ENCODE measurements around the gene PRSS38. TPM values are rescaled to one million over a fixed set of nuclear protein-coding genes. Genes with fewer than 3 reads are reported as not detected.

PRSS38 gene
- total RNA-seq, 4 donors from 2014 or later: not detected

DNA sequence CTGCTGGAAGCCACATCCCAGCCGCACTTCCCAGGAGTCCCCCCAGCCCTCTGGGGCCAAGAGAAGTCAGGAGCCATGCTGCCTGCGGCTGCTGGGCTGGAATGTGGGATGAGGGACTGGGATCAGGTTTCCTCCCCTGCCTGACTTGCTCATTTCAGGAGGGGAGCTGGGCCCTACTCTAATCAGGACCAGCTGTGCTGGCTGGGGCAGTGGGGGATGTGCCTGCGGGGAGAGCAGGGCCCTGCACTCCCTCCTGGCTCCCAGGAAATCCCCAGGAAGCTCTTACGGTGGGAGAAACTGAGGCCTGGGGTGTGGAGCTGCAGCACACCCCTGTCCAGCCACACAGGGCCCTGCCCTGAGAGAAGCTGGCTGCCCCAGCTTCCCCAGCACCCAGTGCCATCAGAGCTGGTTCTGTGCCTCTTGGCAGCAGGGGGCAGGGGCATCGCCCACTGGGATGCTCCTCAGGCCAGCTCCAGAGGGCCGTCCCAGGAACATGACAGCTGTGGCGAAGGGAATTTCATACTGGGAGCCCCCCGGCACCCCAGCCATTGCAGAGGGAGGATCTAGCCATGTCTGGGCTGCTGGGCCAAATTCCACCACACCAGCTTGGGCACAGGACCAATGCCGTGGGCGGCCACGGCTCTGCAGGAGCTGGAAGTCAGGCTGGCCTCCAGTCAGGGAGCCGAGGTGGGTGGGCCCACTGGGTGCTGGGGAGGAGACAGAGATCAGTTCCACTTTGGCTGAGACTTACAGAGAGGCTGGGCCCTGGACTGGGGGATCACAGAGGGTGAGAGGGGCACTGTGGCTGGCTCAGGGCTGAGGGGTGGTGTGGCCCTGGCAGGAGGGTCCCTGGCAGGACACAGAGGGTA is 21.3 kb upstream of the PRSS38 start:
- peak; percentile 85 for ATAC-seq (ENCODE audit: low FRiP score)
- TF ChIP-seq, protein P1, sequence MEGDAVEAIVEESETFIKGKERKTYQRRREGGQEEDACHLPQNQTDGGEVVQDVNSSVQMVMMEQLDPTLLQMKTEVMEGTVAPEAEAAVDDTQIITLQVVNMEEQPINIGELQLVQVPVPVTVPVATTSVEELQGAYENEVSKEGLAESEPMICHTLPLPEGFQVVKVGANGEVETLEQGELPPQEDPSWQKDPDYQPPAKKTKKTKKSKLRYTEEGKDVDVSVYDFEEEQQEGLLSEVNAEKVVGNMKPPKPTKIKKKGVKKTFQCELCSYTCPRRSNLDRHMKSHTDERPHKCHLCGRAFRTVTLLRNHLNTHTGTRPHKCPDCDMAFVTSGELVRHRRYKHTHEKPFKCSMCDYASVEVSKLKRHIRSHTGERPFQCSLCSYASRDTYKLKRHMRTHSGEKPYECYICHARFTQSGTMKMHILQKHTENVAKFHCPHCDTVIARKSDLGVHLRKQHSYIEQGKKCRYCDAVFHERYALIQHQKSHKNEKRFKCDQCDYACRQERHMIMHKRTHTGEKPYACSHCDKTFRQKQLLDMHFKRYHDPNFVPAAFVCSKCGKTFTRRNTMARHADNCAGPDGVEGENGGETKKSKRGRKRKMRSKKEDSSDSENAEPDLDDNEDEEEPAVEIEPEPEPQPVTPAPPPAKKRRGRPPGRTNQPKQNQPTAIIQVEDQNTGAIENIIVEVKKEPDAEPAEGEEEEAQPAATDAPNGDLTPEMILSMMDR (IDR thresholded peaks at IDR 0.05): no peak
- DNase-seq (ENCODE audit: low spot score): peak; percentile 45

DNA sequence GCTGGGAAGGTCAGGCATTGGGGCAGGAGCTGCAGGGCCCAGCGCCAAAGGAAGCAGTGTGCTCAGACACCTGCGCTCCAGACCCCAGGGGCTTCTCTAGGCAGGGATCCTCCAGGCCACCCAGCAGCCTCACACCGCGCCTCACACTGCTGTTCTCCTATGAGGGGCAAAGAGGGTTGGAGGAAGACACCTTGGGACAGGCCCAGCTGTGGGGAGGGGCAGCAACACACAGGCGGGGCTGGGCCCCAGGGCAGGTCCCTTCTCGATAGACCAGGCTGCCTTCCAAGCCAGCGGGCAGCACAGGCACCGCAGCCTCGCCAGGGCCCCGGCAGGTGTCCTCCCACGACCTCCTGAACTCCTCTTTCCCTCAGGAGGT is 20.7 kb upstream of the PRSS38 start:
- TF ChIP-seq, protein P1 (IDR thresholded peaks at IDR 0.05): no peak
- ATAC-seq (ENCODE audit: low FRiP score): no peak
- DNase-seq (ENCODE audit: low spot score): no peak

DNA sequence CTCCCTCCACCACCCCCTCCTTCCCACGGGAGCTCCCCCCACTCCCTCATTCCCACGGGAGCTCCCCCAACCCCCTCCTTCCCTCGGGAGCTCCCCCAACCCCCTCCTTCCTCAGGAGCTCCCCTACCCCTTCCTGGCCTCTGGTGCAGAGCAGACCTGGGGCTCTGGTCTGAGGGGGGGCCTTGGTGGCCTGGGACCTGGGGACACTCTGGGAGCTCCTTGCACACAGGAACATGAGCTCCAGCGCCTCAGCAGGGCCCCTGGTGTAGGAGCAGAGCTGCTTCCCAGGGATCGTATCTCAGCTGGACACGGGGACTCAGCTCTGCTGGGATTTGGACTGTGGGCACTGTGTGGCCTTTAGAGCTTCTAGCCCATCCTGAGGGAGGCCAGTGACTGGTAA is 19.7 kb upstream of the PRSS38 start:
- no peak for DNase-seq (ENCODE audit: low spot score)
- TF ChIP-seq, protein P1 (IDR thresholded peaks at IDR 0.05): no peak
- no peak for ATAC-seq (ENCODE audit: low FRiP score)

DNA sequence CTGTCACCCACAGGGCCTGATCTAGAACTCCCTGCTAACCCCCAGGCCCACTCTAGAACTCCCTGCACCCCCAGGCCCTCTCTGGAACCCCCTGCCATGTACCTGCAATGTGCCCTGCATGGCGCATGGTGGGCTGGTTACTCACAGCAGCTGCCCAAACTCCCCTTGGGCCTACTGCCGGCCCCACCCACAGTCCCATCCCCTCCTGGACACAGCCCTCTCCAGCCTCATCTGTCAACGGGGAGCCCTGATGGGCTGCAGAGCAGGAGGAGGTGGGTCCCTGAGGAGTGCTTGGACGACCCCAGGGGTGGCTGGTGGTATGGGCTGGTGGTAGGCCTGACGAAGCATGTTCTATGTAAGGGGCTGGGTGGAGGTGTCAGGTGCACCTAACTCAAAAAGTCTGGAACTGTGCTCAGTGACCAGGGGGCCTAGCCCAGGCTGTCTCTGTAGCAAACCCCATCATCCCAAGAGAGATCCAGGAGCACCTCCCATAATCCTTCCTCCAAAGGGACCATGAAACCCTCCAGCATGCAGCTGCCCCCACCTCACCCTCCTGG is 19.0 kb upstream of the PRSS38 start:
- DNase-seq (ENCODE audit: low spot score) (no peak), ATAC-seq (ENCODE audit: low FRiP score) (no peak)
- TF ChIP-seq, protein P1 (IDR thresholded peaks at IDR 0.05): no peak

DNA sequence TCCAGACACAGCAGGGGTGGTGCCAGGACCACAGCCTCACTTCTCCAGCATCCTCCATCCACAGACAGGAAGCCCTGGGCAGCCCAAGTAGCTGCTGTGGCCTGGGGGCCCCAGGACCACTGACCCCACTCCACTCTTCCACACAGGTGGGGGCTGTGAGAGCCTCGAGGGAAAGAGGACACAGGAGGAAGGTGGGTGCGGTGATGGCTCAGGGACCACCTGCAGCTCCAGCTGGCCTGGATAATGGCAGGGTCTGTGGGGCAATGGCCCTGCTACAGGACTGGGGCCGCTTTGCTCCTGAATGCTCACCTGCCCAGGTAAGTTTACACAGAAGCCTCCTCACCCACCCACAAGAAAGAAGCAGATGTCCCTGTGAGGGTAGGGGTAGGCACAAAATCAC is 18.3 kb upstream of the PRSS38 start:
- DNase-seq (ENCODE audit: low spot score) (no peak), ATAC-seq (ENCODE audit: low FRiP score) (no peak)
- TF ChIP-seq, protein P1 (IDR thresholded peaks at IDR 0.05): no peak

DNA sequence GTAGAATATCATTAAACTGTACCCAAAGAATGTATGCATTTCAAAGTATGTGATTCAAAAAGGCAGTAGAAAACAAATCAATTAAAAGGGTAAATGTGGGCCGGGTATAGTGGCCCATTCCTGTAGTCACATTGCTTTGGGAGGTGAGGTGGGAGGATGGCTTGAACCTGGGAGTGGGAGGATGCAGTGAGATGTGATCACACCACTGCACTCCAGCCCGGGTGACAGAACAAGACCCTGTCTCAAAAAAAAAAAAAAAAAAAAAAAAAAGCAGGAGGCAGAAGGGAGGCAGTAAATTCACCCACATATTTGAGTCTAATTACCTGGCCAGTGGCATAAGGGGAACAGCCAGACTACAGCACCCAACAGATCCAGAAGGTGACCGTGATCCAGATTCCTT is 17.9 kb upstream of the PRSS38 start:
- no peak for DNase-seq (ENCODE audit: low spot score)
- no peak for ATAC-seq (ENCODE audit: low FRiP score)
- TF ChIP-seq, protein P1 (IDR thresholded peaks at IDR 0.05): no peak

Data from omental fat pad (tissue), 4 donors.